Keratinocyte (primary cell): Measurements from ENCODE around the gene PSMB11.

Source experiments
- CTCF ChIP-seq, 3 experiments: IDR thresholded peaks in 1 of 3; conservative IDR thresholded peaks in 1 of 3; optimal IDR thresholded peaks in 1 of 3; 2 replicates in 2 of 3; 3 replicates in 1 of 3; pipeline versions ENCODE3 to v1.5.1; 2011; ENCODE audit warnings: low read length in 3 of 3, mild to moderate bottlenecking in 3 of 3, moderate library complexity in 2 of 3, control low read depth in 1 of 3, inconsistent platforms in 1 of 3; ENCODE audit not compliant: insufficient read depth in 2 of 3; ENCODE audit errors: extremely low read depth in 1 of 3
- EZH2 ChIP-seq: IDR thresholded peaks from one replicate; pipeline ENCODE4 v1.6.1; 2012; ENCODE audit warnings: inconsistent platforms, mild to moderate bottlenecking, low read length, moderate library complexity

- no peak for TF ChIP-seq CTCF (optimal IDR thresholded peaks at IDR 0.05 in 1 of 3, IDR thresholded peaks at IDR 0.05 in 1 of 3, conservative IDR thresholded peaks at IDR 0.05 in 1 of 3; ENCODE audit: extremely low read depth in 1 of 3, insufficient read depth in 2 of 3, low read length in 3 of 3)
- TF ChIP-seq EZH2: no peak
Measured at GRCh38 chr14:23074906-23075305, 32.9 kb downstream of the PSMB11 start.
